Spleen (tissue), 11 donors: ENCODE results near the gene CEP135. TPM values are rescaled to one million over a fixed set of nuclear protein-coding genes. Genes with fewer than 3 reads are reported as not detected.

ENCODE experiments used
- DNase-seq: peaks from one replicate; pipeline ENCODE4 v3.0.0-alpha.2; 2020
- H3K27ac ChIP-seq, 8 donors: fragments of 200-600 bp; sonication (generic) in 7 of 8; 1 replicate in 4 of 8; 2 replicates in 4 of 8; pipeline versions ENCODE4 v1.5.0 to v1.8.0; 2016 to 2021; ENCODE audit warnings: inconsistent platforms in 4 of 8, mild to moderate bottlenecking in 4 of 8, moderate library complexity in 1 of 8
- H3K27me3 ChIP-seq, 7 donors: fragments of 200-600 bp; sonication (generic) in 6 of 7; replicated peaks in 1 of 7; 1 replicate in 4 of 7; 2 replicates in 3 of 7; pipeline versions ENCODE4 v1.5.0 to v1.8.0; 2016 to 2021; ENCODE audit warnings: inconsistent platforms in 3 of 7, mild to moderate bottlenecking in 1 of 7
- H3K36me3 ChIP-seq, 6 donors: fragments of 200-600 bp; sonication (generic) in 5 of 6; 1 replicate in 4 of 6; 2 replicates in 2 of 6; pipeline versions ENCODE4 v1.5.0 to v1.8.0; 2016 to 2021; ENCODE audit warnings: inconsistent platforms in 2 of 6
- H3K4me1 ChIP-seq, 6 donors: fragments of 200-600 bp; sonication (generic) in 5 of 6; 1 replicate in 3 of 6; 2 replicates in 3 of 6; pipeline versions ENCODE4 v1.5.0 to v1.8.0; 2016 to 2021; ENCODE audit warnings: inconsistent platforms in 3 of 6
- H3K4me3 ChIP-seq, 8 donors: fragments of 200-600 bp; sonication (generic) in 7 of 8; 1 replicate in 4 of 8; 2 replicates in 4 of 8; pipeline versions ENCODE4 v1.5.0 to v1.8.0; 2016 to 2021; ENCODE audit warnings: inconsistent platforms in 4 of 8, mild to moderate bottlenecking in 4 of 8, moderate library complexity in 2 of 8
- H3K9me3 ChIP-seq, 8 donors: fragments of 200-600 bp; sonication (generic) in 7 of 8; 1 replicate in 4 of 8; 2 replicates in 4 of 8; pipeline versions ENCODE4 v1.5.0 to v1.8.0; 2016 to 2021; ENCODE audit warnings: inconsistent platforms in 4 of 8
- POLR2A ChIP-seq, 3 donors: fragments of 450-650 bp; IDR thresholded peaks; one replicate each; pipeline ENCODE4 v1.5.1; 2017; ENCODE audit warnings: antibody characterized with exemption in 3 of 3, mild to moderate bottlenecking in 1 of 3
- POLR2AphosphoS5 ChIP-seq, 3 donors: sonication (generic); formaldehyde crosslinking; IDR thresholded peaks; one replicate each; pipeline ENCODE4 v1.5.1; 2017; ENCODE audit warnings: antibody characterized with exemption in 3 of 3
- WGBS, 5 donors: extraction: QIAGEN DNeasy Blood & Tissue Kit in 3 of 5; methylation state at CpG; one replicate each; pipeline versions ENCODE4 v1.1.5 to v1.1.7; 2013 to 2018; 5-methylcytosine and 5-hydroxymethylcytosine counted together
- intact Hi-C: fragments of 100-400 bp; cut with DNase I; formaldehyde crosslinking; loops from one replicate; pipeline ENCODE4 v1.15.0; 2023; ENCODE audit warnings: low total_unique reads
- polyA plus RNA-seq, 3 donors: library from polyadenylated mRNA; stranded (reverse); fragments of 200-250 nt; gene quantifications; one replicate each; pipeline ENCODE4 v1.2.1, GENCODE V29; 2013
- total RNA-seq, 7 donors: library from RNA; depleted of rRNA in 3 of 7; stranded (reverse); fragments of >200 nt in 3 of 7; fragmentation: NEBNext Ultra II Directional in 4 of 7; extraction: Animal tissue kit (Norgen Biotek cat#: 25700) in 4 of 7; gene quantifications; one replicate each; pipeline versions ENCODE4 v1.1.0 to v1.2.1, GENCODE V29; 2016 to 2021
- TF ChIP-seq, protein P1 (sequence below), 11 experiments: fragments of 200-600 bp in 7 of 11; fragments of 450-650 bp in 4 of 11; sonication (generic) in 4 of 11; IDR thresholded peaks in 8 of 11; conservative IDR thresholded peaks in 3 of 11; 1 replicate in 7 of 11; 2 replicates in 4 of 11; pipeline versions ENCODE4 v1.4.0 to v1.8.0; 2016 to 2021; ENCODE audit warnings: antibody characterized with exemption in 11 of 11, inconsistent platforms in 4 of 11, mild to moderate bottlenecking in 1 of 11
- donor health status: healthy with polysubstance abuse.
- donor health status: DM: no; HTN: no; CAD: no; lungs with moderate emphysema.
- donor health status: DM: no; HTN: no; CAD: no.
- donor health status: Bipolar disorder and iron deficiency.
- donor health status: healthy.
- donor health status: DM: no; HTN: no; CAD: no.
- donor health status: DM: yes; HTN: yes; CAD: no.

CEP135 gene
- total and polyA plus RNA-seq, 10 donors, result 2.7 to 21.5 (median 14.2) TPM

DNA sequence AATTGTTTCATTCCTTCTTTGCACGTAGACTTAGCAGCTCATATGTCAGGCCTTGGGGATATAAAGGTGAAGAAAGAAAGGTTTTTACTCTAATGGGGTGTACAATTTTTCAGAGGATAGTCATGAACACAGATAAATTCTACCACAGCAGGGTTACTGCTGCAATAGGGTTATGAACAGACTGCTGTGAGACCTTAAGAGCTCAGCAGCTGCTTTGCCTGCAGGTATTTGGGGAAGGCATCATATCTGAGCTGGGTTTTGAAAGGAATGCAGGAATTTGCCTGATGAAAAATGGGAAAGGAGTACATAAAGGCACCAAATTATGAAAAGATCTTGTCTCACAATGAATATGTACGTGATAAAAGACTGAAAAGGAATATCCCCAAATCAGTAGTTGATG is 128.9 kb downstream of the CEP135 start:
- 69 to 92% (median 90%) methylated on average over 2 of the region's 2 CpGs for WGBS, 5 donors
- no peak for DNase-seq
- Histone ChIP-seq H3K4me3 (no peak overlapping the region), H3K27ac (no peak overlapping the region), H3K9me3 (peaks cover 0 to 21% (median 7%) of the 10 kb centered on the region in 8 donors), H3K4me1 (no peaks in the 10 kb centered on the region), H3K27me3 (no peaks in the 10 kb centered on the region), H3K36me3 (no peaks in the 10 kb centered on the region)
- TF ChIP-seq POLR2AphosphoS5 (IDR thresholded peaks at IDR 0.05) (no peak), POLR2A (IDR thresholded peaks at IDR 0.05) (no peak)
- TF ChIP-seq, protein P1, sequence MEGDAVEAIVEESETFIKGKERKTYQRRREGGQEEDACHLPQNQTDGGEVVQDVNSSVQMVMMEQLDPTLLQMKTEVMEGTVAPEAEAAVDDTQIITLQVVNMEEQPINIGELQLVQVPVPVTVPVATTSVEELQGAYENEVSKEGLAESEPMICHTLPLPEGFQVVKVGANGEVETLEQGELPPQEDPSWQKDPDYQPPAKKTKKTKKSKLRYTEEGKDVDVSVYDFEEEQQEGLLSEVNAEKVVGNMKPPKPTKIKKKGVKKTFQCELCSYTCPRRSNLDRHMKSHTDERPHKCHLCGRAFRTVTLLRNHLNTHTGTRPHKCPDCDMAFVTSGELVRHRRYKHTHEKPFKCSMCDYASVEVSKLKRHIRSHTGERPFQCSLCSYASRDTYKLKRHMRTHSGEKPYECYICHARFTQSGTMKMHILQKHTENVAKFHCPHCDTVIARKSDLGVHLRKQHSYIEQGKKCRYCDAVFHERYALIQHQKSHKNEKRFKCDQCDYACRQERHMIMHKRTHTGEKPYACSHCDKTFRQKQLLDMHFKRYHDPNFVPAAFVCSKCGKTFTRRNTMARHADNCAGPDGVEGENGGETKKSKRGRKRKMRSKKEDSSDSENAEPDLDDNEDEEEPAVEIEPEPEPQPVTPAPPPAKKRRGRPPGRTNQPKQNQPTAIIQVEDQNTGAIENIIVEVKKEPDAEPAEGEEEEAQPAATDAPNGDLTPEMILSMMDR (IDR thresholded peaks at IDR 0.05 in 8 of 11, conservative IDR thresholded peaks at IDR 0.05 in 3 of 11), result no peak
- intact Hi-C loops, result no loop called here

DNA sequence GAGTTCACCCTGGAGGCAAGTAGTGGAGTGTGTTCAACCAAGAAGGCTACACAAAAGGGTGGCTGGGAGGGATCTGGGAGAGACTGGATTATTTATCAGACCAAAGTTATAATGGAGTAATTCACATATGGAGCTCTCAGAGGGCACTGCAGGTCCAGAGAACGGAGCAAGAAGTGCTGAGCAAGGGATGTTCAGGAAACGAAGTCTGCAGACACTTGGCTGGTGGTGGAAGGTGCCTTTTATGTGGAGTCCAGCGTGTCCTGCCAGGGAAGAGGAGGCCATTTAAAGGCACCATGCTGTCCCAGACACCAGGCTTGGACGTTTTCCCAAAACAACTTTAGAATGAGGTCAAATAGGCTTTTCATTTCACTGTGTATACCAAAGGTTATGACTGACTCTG is 130.1 kb downstream of the CEP135 start:
- Histone ChIP-seq H3K4me3 (no peak overlapping the region), H3K4me1 (no peaks in the 10 kb centered on the region), H3K9me3 (peaks cover 0 to 21% (median 7%) of the 10 kb centered on the region in 8 donors), H3K27ac (no peak overlapping the region), H3K36me3 (no peaks in the 10 kb centered on the region), H3K27me3 (no peaks in the 10 kb centered on the region)
- TF ChIP-seq, protein P1 (IDR thresholded peaks at IDR 0.05 in 8 of 11, conservative IDR thresholded peaks at IDR 0.05 in 3 of 11), result no peak
- intact Hi-C loops, result no loop called here
- 59 to 82% (median 65%) methylated on average over 4 of the region's 4 CpGs for WGBS, 5 donors
- DNase-seq, result no peak

DNA sequence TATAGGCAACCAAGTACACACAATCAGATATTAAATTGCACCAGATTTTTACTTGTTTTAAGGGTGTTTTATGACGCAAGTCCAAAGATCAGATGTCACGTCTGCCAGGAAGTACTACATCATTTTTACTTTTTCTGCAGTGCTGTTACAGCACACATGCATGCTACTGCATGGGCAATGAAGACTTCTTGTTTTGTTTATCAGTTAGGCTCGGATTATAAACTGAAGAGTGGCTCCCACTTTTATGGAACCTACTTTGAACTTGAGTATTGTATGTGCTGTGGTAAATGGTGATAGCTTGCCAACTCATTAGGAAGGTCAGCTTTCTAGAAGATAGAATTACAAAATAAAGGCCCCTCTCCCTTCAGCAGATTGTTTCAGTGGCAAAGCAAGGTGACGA is 131.6 kb downstream of the CEP135 start:
- Histone ChIP-seq H3K27me3 (no peaks in the 10 kb centered on the region), H3K36me3 (no peaks in the 10 kb centered on the region), H3K27ac (no peak overlapping the region), H3K9me3 (peaks cover 0 to 21% (median 7%) of the 10 kb centered on the region in 8 donors), H3K4me1 (no peaks in the 10 kb centered on the region), H3K4me3 (no peak overlapping the region)
- TF ChIP-seq POLR2AphosphoS5 (IDR thresholded peaks at IDR 0.05) (no peak), POLR2A (IDR thresholded peaks at IDR 0.05) (no peak)
- TF ChIP-seq, protein P1 (IDR thresholded peaks at IDR 0.05 in 8 of 11, conservative IDR thresholded peaks at IDR 0.05 in 3 of 11), result no peak
- WGBS, 5 donors, result 63 to 88% (median 72%) methylated on average over 4 of the region's 4 CpGs
- no peak for DNase-seq
- intact Hi-C loops, result no loop called here

DNA sequence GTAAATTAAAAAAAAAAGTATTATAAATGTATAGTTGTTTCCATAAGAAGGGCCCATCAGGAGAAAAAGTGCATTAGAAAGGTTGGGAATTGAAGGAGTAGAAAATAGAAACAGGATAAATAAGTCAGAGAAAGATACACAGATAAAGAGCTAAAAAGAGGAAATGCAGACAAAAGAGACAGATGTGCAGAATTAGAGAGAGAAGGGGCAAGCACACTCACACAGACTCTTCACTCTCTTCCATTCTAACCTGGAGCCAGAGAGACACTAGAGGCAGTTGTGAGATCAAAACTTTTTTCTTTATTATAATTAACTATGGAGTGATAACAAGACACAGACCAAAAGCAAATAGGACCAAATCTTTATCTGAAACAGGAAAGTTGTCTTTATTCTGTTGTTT is 134.1 kb downstream of the CEP135 start:
- Histone ChIP-seq H3K27ac (no peak overlapping the region), H3K9me3 (peaks cover 0 to 7% (median 2%) of the 10 kb centered on the region in 8 donors), H3K27me3 (no peaks in the 10 kb centered on the region), H3K4me1 (peaks cover 0 to 5% (median 2%) of the 10 kb centered on the region in 6 donors), H3K4me3 (no peak overlapping the region), H3K36me3 (no peaks in the 10 kb centered on the region)
- TF ChIP-seq POLR2A (IDR thresholded peaks at IDR 0.05), result no peak
- no peak for TF ChIP-seq POLR2AphosphoS5 (IDR thresholded peaks at IDR 0.05)
- TF ChIP-seq, protein P1 (IDR thresholded peaks at IDR 0.05 in 8 of 11, conservative IDR thresholded peaks at IDR 0.05 in 3 of 11), result no peak
- intact Hi-C loops, result no loop called here
- no peak for DNase-seq

Other genes with a start within 250 kb of the CEP135 start
- not detected for gene EXOC1L, start 129.2 kb upstream of the CEP135 start, total RNA-seq
- not detected for gene EXOC1L, start 129.2 kb upstream of the CEP135 start, polyA plus RNA-seq
- gene EXOC1, start 95.3 kb upstream of the CEP135 start, total RNA-seq, result 10 to 100 TPM; 33.1 to 52.8 (median 46.2) TPM
- gene EXOC1, start 95.3 kb upstream of the CEP135 start, polyA plus RNA-seq, result 10 to 100 TPM; 15.6 to 22.3 (median 20.8) TPM